Thyroid gland (tissue), 4 donors: ENCODE results near the gene PVALB.

Experiments used
- POLR2A ChIP-seq, 2 donors: fragments of 450-650 bp; IDR thresholded peaks; one replicate each; pipeline ENCODE4 v1.6.1; 2017; ENCODE audit warnings: antibody characterized with exemption in 2 of 2, mild to moderate bottlenecking in 2 of 2, moderate library complexity in 1 of 2
- TF ChIP-seq, protein P1 (sequence below), 6 experiments: fragments of 200-600 bp in 3 of 6; fragments of 450-650 bp in 3 of 6; sonication (generic) in 3 of 6; IDR thresholded peaks; one replicate each; pipeline ENCODE4 v1.5.1; 2016 to 2019; ENCODE audit warnings: antibody characterized with exemption in 6 of 6, mild to moderate bottlenecking in 2 of 6, inconsistent platforms in 1 of 6, moderate library complexity in 1 of 6

DNA sequence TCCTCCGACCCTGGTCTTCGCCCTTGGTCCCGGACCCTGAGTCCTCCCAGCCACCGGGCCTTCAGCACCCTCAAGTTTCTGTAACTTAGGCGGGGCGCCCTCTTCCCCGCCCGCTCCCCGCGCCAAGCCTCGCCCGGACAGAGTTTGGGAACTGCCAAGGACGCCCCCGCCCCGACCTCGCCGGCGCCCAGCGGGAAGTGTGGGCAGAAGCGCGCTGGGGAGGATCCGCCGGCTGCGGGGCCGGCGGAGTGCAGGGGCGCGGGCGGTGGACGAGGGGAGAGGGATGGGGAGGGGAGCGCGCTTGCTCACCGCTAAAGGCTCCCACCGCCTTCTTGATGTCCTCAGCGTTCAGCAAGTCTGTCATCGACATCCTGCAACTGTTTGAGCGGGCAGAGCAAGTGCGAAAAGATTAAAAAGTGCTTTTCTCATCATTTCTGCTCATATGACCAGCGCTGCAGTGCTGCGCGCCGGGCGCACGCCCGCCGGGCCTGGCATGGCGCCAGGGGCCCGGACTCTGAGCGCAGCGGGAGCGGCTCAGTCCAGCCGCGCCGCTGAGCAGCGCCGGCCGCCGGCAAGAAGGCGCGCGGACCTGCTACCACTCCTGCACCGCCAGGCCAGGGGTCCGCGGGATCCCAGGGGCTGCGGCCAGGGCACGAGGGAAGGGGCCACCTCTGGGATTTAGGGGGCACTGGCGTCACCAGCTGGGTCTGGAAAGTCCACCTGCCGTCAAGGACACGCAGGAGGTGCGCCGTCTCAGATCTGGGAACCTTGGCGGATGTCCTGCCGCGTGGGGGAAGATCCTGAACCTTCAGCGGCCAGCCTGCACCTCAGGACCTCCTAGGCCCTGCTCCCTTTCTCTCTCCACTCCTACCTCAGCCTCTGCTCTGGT is at the start of gene PVALB:
- TF ChIP-seq, protein P1, sequence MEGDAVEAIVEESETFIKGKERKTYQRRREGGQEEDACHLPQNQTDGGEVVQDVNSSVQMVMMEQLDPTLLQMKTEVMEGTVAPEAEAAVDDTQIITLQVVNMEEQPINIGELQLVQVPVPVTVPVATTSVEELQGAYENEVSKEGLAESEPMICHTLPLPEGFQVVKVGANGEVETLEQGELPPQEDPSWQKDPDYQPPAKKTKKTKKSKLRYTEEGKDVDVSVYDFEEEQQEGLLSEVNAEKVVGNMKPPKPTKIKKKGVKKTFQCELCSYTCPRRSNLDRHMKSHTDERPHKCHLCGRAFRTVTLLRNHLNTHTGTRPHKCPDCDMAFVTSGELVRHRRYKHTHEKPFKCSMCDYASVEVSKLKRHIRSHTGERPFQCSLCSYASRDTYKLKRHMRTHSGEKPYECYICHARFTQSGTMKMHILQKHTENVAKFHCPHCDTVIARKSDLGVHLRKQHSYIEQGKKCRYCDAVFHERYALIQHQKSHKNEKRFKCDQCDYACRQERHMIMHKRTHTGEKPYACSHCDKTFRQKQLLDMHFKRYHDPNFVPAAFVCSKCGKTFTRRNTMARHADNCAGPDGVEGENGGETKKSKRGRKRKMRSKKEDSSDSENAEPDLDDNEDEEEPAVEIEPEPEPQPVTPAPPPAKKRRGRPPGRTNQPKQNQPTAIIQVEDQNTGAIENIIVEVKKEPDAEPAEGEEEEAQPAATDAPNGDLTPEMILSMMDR (IDR thresholded peaks at IDR 0.05): no peak
- no peak for TF ChIP-seq POLR2A (IDR thresholded peaks at IDR 0.05)
